GM23248 (cell line): ENCODE data around the gene LANCL3.

ENCODE experiments used
- EZH2 ChIP-seq: fragments of 200-600 bp; sonication (generic); IDR thresholded peaks from 2 replicates; pipeline ENCODE4 v1.6.1; 2018; ENCODE audit warnings: antibody characterized with exemption, mild to moderate bottlenecking; ENCODE audit not compliant: insufficient read depth, poor library complexity, severe bottlenecking
- EZH2phosphoT487 ChIP-seq: fragments of 200-600 bp; sonication (generic); IDR thresholded peaks from 2 replicates; pipeline ENCODE4 v1.6.1; 2018; ENCODE audit warnings: antibody characterized with exemption, moderate library complexity, mild to moderate bottlenecking, low read depth; ENCODE audit not compliant: insufficient read depth

DNA sequence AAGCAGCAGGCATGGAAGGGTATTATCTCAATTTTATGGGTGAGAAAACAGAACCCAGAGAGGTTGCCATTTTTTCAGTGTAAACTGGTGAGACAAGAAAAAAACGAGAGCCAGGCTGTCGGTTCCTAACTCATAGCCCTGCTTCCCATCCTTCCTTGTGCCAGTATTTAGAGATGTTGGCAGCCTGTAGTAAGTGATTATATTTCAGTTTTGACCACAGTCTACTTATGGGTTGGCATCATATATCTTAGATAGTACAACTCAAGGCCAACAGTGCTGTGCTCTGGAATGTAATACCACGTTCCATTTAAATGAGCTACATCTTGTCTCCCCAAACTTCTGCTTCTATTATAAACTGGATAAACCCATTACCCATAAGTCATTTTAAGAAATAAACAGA, 154.9 kb downstream of the LANCL3 start:
- TF ChIP-seq EZH2 (no peak), EZH2phosphoT487 (no peak)
